HL-60 (cell line): ENCODE data around the gene POM121C.
"Not testable (repeated sequence)": the region's sequence is repeated elsewhere in the genome, so short reads cannot be mapped to it uniquely, and the experiment has no call there.

Source experiments
- DNase-seq, 2 experiments: peaks; one replicate each; pipeline ENCODE4 v3.0.0-alpha.2; 2010 to 2020; ENCODE audit warnings: low read depth in 1 of 2, low spot score in 1 of 2
- H3K27ac ChIP-seq: fragments of 250-450 bp; sonication (Bioruptor Pico); replicated peaks from 2 replicates; pipeline ENCODE4 v1.5.1; 2020; ENCODE audit warnings: mild to moderate bottlenecking, moderate library complexity
- H3K27me3 ChIP-seq: fragments of 250-450 bp; sonication (Bioruptor Pico); 2 replicates; pipeline ENCODE4 v1.5.1; 2021; ENCODE audit warnings: mild to moderate bottlenecking, moderate library complexity; ENCODE audit not compliant: insufficient read depth, poor library complexity, severe bottlenecking
- H3K4me3 ChIP-seq: replicated peaks from 2 replicates; pipeline ENCODE4 v1.5.1; 2011; ENCODE audit warnings: mild to moderate bottlenecking, control low read depth, low read length; ENCODE audit not compliant: insufficient read depth
- GABPA ChIP-seq: IDR thresholded peaks from 2 replicates; pipeline ENCODE4 v1.6.1; 2012; ENCODE audit warnings: low read depth
- POLR2AphosphoS5 ChIP-seq: IDR thresholded peaks from 2 replicates; pipeline ENCODE4 v1.6.1; 2012; ENCODE audit warnings: low read depth
- SPI1 ChIP-seq: IDR thresholded peaks from 2 replicates; pipeline ENCODE4 v1.6.1; 2012; ENCODE audit warnings: low read depth, mild to moderate bottlenecking, borderline replicate concordance
- long read RNA-seq: library from polyadenylated mRNA; unstranded; transcript quantifications from one replicate; pipeline ENCODE4 v2.0.0, GENCODE V29; 2020
- TF ChIP-seq, protein P1 (sequence below): IDR thresholded peaks from one replicate; pipeline ENCODE4 v1.5.1; 2011; ENCODE audit warnings: low read length, control low read depth, inconsistent platforms; ENCODE audit not compliant: insufficient read depth
- TF ChIP-seq, protein P2 (sequence below): IDR thresholded peaks from 2 replicates; pipeline ENCODE4 v1.6.1; 2012; ENCODE audit warnings: low read depth; ENCODE audit not compliant: insufficient replicate concordance

POM121C gene
- long read RNA-seq, full-length matches to known transcripts: 3 of 52 reads
- long read RNA-seq, partial matches to known transcripts: 35 of 52 reads
- long read RNA-seq, other reads (novel, unspliced or antisense): 14 of 52 reads

- DNase-seq: peak; percentile 85 to 94
- peak within 1 kb of the TSS; percentile 87 for H3K27ac ChIP-seq
- peak; percentile 78 for TF ChIP-seq GABPA
- TF ChIP-seq POLR2AphosphoS5: peak; percentile 85
- not testable (repeated sequence) for H3K27me3 ChIP-seq
- peak within 1 kb of the TSS; percentile 71 for H3K4me3 ChIP-seq
Observed at GRCh38 chr7:75485979-75486643, at the start of gene POM121C. POM121C (minus strand) TSS chr7:75486299; CDS start chr7:75441496, 44,803 bp downstream.

DNA sequence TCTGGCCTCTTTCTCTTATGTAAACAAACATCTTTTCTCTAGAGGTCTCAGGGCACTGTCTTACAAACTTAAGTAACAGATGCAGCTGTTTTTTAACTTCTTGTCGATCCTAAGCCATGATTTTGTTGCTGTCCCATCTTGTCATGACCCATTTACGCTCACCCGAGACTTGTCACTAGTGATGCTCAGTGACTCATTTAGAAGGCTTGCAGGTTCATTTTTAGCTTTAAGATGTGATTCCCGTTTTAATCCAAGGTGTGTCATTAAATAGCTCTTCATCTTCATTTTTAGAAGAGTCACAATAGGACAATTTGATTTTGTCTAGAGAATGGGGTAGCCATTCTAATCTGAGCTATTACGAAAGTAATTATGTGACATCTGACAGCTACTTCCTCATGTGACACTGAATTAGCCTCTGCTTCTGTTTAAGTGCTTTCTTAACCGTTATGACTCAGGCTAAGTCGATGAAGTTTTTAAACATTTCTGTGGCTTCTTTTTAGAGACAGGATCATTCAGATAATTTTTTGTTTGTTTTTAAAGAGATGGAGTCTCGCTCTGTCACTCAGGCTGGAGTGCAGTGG, 48.7 kb upstream of the POM121C start:
- TF ChIP-seq, protein P1, sequence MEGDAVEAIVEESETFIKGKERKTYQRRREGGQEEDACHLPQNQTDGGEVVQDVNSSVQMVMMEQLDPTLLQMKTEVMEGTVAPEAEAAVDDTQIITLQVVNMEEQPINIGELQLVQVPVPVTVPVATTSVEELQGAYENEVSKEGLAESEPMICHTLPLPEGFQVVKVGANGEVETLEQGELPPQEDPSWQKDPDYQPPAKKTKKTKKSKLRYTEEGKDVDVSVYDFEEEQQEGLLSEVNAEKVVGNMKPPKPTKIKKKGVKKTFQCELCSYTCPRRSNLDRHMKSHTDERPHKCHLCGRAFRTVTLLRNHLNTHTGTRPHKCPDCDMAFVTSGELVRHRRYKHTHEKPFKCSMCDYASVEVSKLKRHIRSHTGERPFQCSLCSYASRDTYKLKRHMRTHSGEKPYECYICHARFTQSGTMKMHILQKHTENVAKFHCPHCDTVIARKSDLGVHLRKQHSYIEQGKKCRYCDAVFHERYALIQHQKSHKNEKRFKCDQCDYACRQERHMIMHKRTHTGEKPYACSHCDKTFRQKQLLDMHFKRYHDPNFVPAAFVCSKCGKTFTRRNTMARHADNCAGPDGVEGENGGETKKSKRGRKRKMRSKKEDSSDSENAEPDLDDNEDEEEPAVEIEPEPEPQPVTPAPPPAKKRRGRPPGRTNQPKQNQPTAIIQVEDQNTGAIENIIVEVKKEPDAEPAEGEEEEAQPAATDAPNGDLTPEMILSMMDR: no peak
- TF ChIP-seq, protein P2, sequence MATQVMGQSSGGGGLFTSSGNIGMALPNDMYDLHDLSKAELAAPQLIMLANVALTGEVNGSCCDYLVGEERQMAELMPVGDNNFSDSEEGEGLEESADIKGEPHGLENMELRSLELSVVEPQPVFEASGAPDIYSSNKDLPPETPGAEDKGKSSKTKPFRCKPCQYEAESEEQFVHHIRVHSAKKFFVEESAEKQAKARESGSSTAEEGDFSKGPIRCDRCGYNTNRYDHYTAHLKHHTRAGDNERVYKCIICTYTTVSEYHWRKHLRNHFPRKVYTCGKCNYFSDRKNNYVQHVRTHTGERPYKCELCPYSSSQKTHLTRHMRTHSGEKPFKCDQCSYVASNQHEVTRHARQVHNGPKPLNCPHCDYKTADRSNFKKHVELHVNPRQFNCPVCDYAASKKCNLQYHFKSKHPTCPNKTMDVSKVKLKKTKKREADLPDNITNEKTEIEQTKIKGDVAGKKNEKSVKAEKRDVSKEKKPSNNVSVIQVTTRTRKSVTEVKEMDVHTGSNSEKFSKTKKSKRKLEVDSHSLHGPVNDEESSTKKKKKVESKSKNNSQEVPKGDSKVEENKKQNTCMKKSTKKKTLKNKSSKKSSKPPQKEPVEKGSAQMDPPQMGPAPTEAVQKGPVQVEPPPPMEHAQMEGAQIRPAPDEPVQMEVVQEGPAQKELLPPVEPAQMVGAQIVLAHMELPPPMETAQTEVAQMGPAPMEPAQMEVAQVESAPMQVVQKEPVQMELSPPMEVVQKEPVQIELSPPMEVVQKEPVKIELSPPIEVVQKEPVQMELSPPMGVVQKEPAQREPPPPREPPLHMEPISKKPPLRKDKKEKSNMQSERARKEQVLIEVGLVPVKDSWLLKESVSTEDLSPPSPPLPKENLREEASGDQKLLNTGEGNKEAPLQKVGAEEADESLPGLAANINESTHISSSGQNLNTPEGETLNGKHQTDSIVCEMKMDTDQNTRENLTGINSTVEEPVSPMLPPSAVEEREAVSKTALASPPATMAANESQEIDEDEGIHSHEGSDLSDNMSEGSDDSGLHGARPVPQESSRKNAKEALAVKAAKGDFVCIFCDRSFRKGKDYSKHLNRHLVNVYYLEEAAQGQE: no peak
- TF ChIP-seq SPI1 (peak; percentile 45; the same call in 1 of the 2 replicates), GABPA (no peak), POLR2AphosphoS5 (no peak)
- Histone ChIP-seq H3K27ac (peak overlapping the region; percentile 66), H3K27me3 (no peaks in the 10 kb centered on the region), H3K4me3 (no peak overlapping the region)
- peak; percentile 37 to 63 for DNase-seq

DNA sequence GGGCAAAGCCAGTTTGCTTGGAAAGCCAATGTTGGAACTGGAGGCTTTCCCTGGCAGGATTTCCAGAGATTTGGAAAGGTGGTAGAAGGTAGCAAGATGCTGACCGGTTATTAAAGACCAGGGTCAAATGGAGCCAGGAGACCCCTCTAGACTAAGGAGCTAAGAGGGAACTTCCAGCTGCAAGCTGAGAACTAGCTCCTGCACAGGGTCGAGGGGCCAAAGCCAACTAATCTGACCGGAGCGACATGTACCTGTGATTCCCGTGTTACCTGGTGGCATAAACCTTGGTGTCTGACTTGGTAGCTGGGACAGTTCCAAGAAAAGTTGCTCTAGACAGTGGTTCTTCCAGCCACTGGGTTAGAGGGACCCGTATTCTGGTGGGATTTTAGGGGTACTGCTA, 47.8 kb upstream of the POM121C start:
- Histone ChIP-seq H3K27ac (no peak overlapping the region), H3K4me3 (no peak overlapping the region), H3K27me3 (no peaks in the 10 kb centered on the region)
- no peak for DNase-seq
- TF ChIP-seq, protein P1: no peak
- TF ChIP-seq POLR2AphosphoS5 (no peak), GABPA (no peak), SPI1 (no peak)
- TF ChIP-seq, protein P2: no peak

GRCh38 chr7:75532639-75533038, 46.5 kb upstream of the POM121C start:
- Histone ChIP-seq H3K4me3 (no peak overlapping the region), H3K27me3 (no peaks in the 10 kb centered on the region), H3K27ac (no peak overlapping the region)
- TF ChIP-seq GABPA (no peak), SPI1 (no peak), POLR2AphosphoS5 (no peak)
- TF ChIP-seq, protein P2: no peak
- no peak for DNase-seq
